GM18498 (cell line): ENCODE data around the gene RPS24.
"Not testable (repeated sequence)": the region's sequence is repeated elsewhere in the genome, so short reads cannot be mapped to it uniquely, and the experiment has no call there.

Experiments used
- ATAC-seq: cut with Tn5 transposase; IDR thresholded peaks from one replicate; pipeline ENCODE4 v1.9.1; 2021; ENCODE audit warnings: mild to moderate bottlenecking, moderate library complexity; ENCODE audit not compliant: unreplicated experiment

RPS24 gene

DNA sequence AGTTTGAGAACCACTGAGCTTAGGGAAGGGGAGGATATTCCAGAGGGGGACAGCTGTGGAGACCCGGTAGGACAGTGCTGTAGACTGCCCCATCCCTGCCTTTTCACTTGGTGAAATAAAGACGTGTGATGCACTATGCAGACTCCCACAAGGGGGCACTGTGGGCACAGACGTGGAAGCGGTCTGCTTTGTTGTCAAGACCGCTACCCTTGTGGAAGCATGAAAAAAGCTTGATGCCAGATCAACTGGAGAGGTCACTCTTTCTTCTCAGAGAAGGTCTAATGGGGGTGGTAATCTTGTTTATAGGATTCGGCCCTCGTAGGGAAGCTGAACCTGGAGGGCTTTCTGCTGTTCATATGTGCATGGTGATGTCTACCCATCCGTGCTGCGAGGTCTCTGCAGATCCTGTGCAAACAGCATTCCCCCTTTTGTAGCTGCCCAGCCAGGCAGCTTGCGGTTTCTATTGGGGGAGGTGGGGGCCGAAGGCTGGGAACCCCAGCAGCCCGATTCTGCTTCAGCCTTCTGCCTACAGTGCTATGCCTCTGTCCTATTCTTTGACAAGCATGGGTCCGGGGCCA is 13.7 kb downstream of the RPS24 start:
- ATAC-seq: peak; percentile 51

GRCh38 chr10:78049851-78050250 is 16.2 kb downstream of the RPS24 start:
- ATAC-seq: no peak

- ATAC-seq: no peak
Observed at GRCh38 chr10:78053211-78053868, 19.7 kb downstream of the RPS24 start.

DNA sequence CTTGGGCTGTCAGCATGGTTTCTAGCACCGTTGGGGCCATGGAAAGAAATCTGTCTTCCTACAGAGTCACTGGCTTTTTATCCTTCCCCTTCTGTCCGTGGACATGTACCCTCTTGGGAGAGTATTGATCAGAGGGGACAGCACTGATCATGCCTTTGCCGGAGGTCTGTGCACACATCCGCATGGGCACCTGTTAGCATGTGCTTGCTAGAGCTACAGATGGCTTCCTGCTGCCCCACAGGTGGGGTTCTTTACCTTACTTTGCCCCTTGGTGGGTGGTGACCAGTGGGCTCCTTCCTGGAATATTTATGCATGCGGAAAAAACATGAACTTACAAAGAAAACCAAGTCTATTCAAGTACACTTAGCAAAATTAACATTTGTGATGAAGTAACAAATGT is 24.9 kb downstream of the RPS24 start:
- no peak for ATAC-seq

DNA sequence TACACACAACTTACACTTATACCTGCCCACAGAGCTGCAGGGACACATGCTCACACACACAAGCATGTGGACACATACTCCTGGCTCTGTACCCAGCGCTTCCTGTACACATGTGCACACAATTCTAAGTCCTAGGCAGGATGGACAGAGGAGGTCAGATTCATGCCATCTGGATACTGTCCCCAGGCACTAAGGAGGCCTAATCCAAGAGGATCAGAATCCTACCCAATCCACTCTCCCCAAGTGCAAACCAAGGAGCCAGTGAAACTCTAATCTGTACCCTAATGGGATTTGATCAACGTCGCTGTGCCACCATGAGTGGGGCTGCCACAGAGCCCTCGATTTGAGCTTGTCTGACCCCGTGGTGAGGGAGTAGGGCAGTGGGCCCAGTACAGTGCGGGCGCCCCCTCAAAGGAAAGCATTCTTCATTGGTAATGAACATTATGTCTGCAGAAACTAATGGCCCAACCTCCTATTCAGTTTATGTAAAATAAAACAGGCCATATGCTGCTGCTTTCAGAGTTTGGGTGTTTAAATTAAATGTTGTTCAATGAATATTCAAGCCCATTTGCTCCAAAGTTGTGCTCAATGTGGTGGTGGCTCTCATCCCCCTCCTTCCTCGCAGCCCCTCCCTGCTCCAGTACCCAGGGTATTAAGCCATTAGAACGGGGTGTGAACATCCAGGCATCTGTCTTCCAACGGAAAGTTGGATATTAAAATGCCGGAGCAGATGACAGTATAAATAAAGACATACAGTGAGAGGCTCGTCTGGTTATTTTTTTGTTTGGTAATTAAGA is 26.4 kb downstream of the RPS24 start:
- ATAC-seq: no peak

DNA sequence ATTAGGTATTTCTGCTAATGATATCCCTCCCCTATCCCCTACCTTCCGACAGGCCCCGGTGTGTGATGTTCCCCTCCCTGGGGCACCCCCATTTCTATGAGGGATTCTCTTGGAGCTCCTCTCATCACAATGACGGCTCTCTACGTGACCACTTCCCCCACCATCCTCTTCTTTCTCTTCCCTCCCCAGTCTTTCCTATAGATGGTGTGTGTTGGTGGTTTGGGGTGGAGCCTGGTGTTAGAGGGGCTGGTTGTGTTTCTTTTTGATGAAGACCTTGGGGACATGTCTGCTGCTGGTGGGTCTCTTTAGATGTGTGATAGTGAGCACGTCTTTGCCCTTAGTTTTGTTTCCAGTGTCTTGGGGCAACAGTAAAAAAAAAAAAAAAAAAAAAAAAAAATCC is 28.6 kb downstream of the RPS24 start:
- ATAC-seq: no peak

DNA sequence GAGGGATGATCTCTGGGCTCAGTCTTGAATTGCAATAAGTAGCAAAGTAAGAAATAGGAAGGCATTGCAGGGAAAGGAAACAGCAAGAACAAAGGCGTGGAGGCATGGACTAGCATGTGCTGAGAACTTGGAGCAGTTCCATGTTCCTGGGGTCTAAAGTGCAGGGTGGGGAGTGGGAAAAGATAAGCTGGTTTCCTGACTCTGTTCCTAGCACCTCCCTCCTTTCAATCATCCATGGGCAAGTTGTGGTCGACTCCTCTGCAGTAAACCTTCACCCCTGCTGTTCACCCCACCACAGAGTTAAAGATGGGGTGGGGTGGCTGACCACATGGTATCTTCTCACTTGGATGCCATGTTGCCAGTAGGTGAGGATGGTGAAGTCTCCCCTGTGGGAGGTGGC is 29.6 kb downstream of the RPS24 start:
- ATAC-seq: no peak

GRCh38 chr10:78064919-78065318 is 31.3 kb downstream of the RPS24 start:
- not testable (repeated sequence) for ATAC-seq

DNA sequence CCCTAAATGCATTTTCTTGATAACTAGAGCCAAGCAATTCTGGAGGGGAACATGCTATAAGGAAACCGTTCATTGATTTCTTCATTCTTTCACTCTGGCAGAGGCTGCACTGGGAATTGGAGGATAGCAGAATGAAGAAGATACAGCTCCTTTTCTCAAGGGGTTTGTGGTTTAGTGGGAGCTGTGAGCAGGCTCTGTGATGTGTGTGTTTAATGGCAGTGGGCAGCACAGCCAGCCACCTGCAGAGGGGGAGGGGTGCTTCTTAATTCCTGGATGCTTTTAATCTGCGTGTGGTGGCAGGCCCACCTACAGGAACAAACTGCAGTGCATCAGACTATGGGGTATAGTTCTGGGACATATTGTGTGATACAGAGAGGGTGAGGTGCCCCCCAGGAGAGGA is 31.9 kb downstream of the RPS24 start:
- no peak for ATAC-seq

DNA sequence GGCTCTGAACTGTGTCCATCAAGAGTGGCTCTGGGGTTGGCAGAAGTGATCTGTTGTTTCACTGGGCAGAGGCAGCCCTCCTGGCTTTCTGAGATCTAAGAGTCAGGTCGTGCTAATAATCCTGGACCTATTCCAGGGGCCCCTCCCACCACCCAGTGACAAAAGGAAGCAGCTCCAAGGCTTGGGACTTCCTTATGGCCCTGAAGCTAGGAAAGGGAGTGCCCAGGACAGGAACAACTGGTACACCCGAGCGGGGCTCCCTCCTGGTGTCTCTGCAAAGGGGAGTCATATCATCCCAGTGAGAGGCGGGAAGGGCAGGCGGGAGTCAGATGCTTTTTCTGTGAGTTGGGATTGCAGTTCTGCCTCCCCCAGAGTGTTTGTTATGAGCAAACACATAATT is 32.3 kb downstream of the RPS24 start:
- no peak for ATAC-seq

GRCh38 chr10:78066728-78067430 is 33.2 kb downstream of the RPS24 start:
- ATAC-seq: no peak

DNA sequence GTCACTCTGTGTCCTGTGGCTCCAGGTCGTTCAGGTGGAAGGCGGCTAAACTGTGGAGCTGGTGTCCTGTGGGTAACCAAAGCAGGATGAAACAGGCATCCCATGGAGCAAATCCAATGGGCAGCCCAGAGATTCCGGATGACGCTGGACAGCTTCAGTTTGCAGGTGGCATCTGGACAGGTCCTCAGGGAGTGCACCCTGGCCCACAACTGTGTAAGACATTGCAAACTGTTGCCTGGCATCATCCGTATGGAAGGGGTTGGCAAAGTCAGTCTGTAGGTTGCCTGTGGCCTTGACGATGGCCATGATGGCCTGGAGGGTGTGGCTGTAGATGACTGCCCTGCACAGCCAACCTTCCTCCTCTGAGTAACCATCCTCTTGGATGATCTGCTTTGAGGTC is 35.5 kb downstream of the RPS24 start:
- ATAC-seq: no peak

GRCh38 chr10:78070064-78070463 is 36.4 kb downstream of the RPS24 start:
- not testable (repeated sequence) for ATAC-seq

- no peak for ATAC-seq
Observed at GRCh38 chr10:78070726-78071125, 37.1 kb downstream of the RPS24 start.

GRCh38 chr10:78071140-78071856 is 37.6 kb downstream of the RPS24 start:
- no peak for ATAC-seq

DNA sequence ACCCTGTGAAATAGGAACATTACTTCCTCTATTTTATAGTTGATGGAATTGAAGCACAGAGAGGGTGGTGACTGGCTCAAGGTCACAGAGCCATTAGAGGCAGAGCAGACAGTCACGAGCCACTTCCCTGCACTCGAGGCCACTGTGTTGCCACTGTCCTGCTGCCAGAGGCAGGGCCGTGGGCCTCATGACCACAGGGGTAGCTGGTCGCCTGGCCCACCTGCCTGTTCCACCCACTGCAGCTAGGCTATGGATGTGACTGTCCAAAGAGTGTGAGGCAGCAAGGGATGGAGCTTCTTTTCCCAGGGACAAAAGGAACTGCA is 38.2 kb downstream of the RPS24 start:
- ATAC-seq: no peak

DNA sequence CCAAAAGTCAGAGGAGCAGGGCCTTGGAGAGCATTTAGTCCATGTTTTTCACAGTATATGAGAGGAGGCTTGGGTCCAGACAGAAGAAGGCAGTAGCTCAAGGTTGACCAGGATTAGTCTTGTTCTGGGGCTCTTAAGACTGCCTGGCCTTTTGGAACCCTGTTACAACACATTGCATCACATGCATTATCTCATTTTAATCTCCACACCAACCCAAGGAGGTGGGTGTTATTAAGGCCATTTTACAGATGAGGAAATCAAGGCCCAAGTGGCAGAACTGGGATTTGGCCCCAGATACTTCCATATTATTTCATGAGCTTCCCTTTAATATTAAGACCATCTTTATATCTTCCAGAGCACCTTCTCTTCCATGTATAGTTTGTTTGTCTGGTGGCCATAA is 38.8 kb downstream of the RPS24 start:
- no peak for ATAC-seq

DNA sequence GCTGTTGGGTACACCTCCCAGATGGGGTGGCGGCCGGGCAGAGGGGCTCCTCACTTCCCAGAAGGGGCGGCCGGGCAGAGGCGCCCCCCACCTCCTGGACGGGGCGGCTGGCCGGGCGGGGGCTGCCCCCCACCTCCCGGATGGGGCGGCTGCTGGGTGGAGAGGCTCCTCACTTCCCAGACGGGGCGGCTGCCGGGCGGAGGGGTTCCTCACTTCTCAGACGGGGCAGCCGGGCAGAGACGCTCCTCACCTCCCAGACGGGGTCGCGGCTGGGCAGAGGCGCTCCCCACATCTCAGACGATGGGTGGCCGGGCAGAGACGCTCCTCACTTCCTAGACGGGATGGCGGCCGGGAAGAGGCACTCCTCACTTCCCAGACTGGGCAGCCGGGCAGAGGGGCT is 42.1 kb downstream of the RPS24 start:
- not testable (repeated sequence) for ATAC-seq

GRCh38 chr10:78078539-78079330 is 45.1 kb downstream of the RPS24 start:
- no peak for ATAC-seq

DNA sequence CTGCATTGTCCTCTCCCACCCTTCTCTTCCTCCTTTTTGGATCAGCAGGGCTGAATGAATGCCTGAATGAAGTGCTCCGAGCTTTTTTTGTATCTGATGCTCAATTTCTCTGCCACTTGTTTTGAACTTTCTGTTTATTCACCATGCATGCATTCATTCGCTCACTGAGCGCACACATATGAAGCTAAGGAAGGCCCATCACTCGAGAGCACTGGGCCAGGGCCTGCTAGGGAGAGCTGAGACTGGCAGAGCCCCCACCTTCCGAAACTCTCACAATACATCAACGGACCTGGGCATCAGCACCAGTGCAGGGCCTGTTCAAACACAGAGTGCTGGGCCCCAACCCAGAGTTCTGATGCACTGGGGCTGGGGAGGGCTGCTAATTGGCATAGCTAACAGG is 45.7 kb downstream of the RPS24 start:
- no peak for ATAC-seq
